WTC11 (cell line): Measurements from ENCODE around the gene DNAJB11. TPM values are rescaled to one million over a fixed set of nuclear protein-coding genes. Genes with fewer than 3 reads are reported as not detected.
A peak's percentile ranks its signal among the peaks of the same experiment; 100 is the strongest.

Experiments
- ATAC-seq: fragments of 200-7000 bp; cut with Tn5 transposase; 2 replicates; pipeline ENCODE4 v1.10.0; 2021; ENCODE audit warnings: mild to moderate bottlenecking, moderate library complexity
- CTCF ChIA-PET: fragments of 300-600 bp; sonication (Branson Sonifier 250); formaldehyde crosslinking; loops from one replicate; lab custom pipeline; 2021; ENCODE audit warnings: antibody characterized with exemption; lab: Charles Lee
- POLR2A ChIA-PET: fragments of 350-600 bp; sonication (Branson Sonifier 250); formaldehyde crosslinking; loops from one replicate; lab custom pipeline; 2021; ENCODE audit warnings: antibody characterized with exemption; lab: Charles Lee
- DNase-seq: peaks from one replicate; pipeline ENCODE4 v3.0.0; 2021; ENCODE audit warnings: low spot score
- H3K27ac Mint-ChIP-seq: 2 replicates; pipeline ENCODE4 v1.8.0; 2021; ENCODE audit warnings: mixed read lengths
- H3K27me3 Mint-ChIP-seq: 2 replicates; pipeline ENCODE4 v1.8.0; 2021; ENCODE audit warnings: low read depth, mild to moderate bottlenecking, moderate library complexity, mixed read lengths
- H3K36me3 Mint-ChIP-seq: 2 replicates; pipeline ENCODE4 v1.8.0; 2021; ENCODE audit warnings: mixed read lengths
- H3K4me1 Mint-ChIP-seq: 2 replicates; pipeline ENCODE4 v1.8.0; 2022; ENCODE audit warnings: mixed read lengths
- H3K4me3 Mint-ChIP-seq: 2 replicates; pipeline ENCODE4 v1.8.0; 2021; ENCODE audit warnings: mild to moderate bottlenecking, moderate library complexity, mixed read lengths
- H3K9me3 Mint-ChIP-seq: 2 replicates; pipeline ENCODE4 v1.8.0; 2021; ENCODE audit warnings: mixed read lengths
- AR ChIP-seq: fragments of 250-450 bp; sonication (Bioruptor Pico); IDR thresholded peaks from 2 replicates; pipeline ENCODE4 v1.9.0; 2021; ENCODE audit warnings: mild to moderate bottlenecking
- E2F4 ChIP-seq: sonication (generic); formaldehyde crosslinking; IDR thresholded peaks from 2 replicates; pipeline ENCODE4 v1.8.1; 2022; ENCODE audit warnings: low read depth, mild to moderate bottlenecking, moderate library complexity, missing genetic modification reagents, borderline replicate concordance
- ETV6 ChIP-seq: sonication (generic); formaldehyde crosslinking; IDR thresholded peaks from 2 replicates; pipeline ENCODE4 v1.8.1; 2022; ENCODE audit warnings: mild to moderate bottlenecking, missing genetic modification reagents
- GABPB1 ChIP-seq: sonication (generic); formaldehyde crosslinking; IDR thresholded peaks from 2 replicates; pipeline ENCODE4 v1.8.1; 2023; ENCODE audit warnings: mild to moderate bottlenecking, missing genetic modification reagents
- KAT7 ChIP-seq: sonication (generic); formaldehyde crosslinking; IDR thresholded peaks from 2 replicates; pipeline ENCODE4 v1.8.1; 2023; ENCODE audit warnings: missing genetic modification reagents, mild to moderate bottlenecking, borderline replicate concordance
- MYBL2 ChIP-seq: sonication (generic); formaldehyde crosslinking; IDR thresholded peaks from 2 replicates; pipeline ENCODE4 v1.8.1; 2023; ENCODE audit warnings: mild to moderate bottlenecking, moderate library complexity, missing genetic modification reagents
- RORB ChIP-seq: fragments of 250-450 bp; sonication (Bioruptor Pico); IDR thresholded peaks from 2 replicates; pipeline ENCODE4 v1.9.0; 2021; ENCODE audit warnings: mild to moderate bottlenecking
- TEAD1 ChIP-seq: sonication (generic); formaldehyde crosslinking; IDR thresholded peaks from 2 replicates; pipeline ENCODE4 v1.8.0; 2022; ENCODE audit warnings: mild to moderate bottlenecking, missing genetic modification reagents
- ZBTB43 ChIP-seq: sonication (generic); formaldehyde crosslinking; IDR thresholded peaks from 2 replicates; pipeline ENCODE4 v1.8.1; 2023; ENCODE audit warnings: mild to moderate bottlenecking, missing genetic modification reagents
- ZNF219 ChIP-seq: sonication (generic); formaldehyde crosslinking; IDR thresholded peaks from 2 replicates; pipeline ENCODE4 v1.8.0; 2023; ENCODE audit warnings: missing genetic modification reagents, mild to moderate bottlenecking, borderline replicate concordance
- ZNF425 ChIP-seq: fragments of 250-450 bp; sonication (Bioruptor Pico); conservative IDR thresholded peaks from 2 replicates; pipeline ENCODE4 v1.9.0; 2021; ENCODE audit warnings: mild to moderate bottlenecking
- total RNA-seq: library from RNA; stranded (reverse); gene quantifications from 3 replicates; pipeline ENCODE4 v1.2.3, GENCODE V29; 2021

Gene DNAJB11
- total RNA-seq, 1 experiment from 2014 or later, result 56.3 TPM

- Mint-ChIP-seq H3K4me1 (no peaks in the 10 kb centered on the region), H3K27ac (no peak overlapping the region), H3K4me3 (no peak overlapping the region), H3K36me3 (no peaks in the 10 kb centered on the region), H3K9me3 (no peaks in the 10 kb centered on the region), H3K27me3 (no peaks in the 10 kb centered on the region; the same call in 1 of the 2 replicates)
- ChIA-PET CTCF (interaction anchor here (3.6 to 10.5 kb wide), 2 partner anchors 8 to 11 kb away, joined by 12 to 87 read pairs; partner anchors contain the start of gene AHSG), POLR2A (no interaction called here)
- ATAC-seq, result no peak
- no peak for DNase-seq
- TF ChIP-seq E2F4, result no peak
- TF ChIP-seq GABPB1, result peak; percentile 68
- no peak for TF ChIP-seq KAT7 (CRISPR knock-in tag)
- TF ChIP-seq ETV6 (CRISPR knock-in tag), result no peak
Observed at GRCh38 chr3:186605561-186606545, 35.3 kb downstream of the DNAJB11 start.

GRCh38 chr3:186608624-186609215 lies 38.2 kb downstream of the DNAJB11 start:
- no peak for DNase-seq
- ChIA-PET CTCF (interaction anchor here (1.6 to 3.6 kb wide), 2 partner anchors 8 to 12 kb away, joined by 6 to 12 read pairs; no protein-coding TSS in a partner anchor), POLR2A (no interaction called here)
- ATAC-seq, result no peak
- Mint-ChIP-seq H3K36me3 (no peaks in the 10 kb centered on the region), H3K9me3 (no peaks in the 10 kb centered on the region), H3K4me3 (no peak overlapping the region), H3K4me1 (no peaks in the 10 kb centered on the region), H3K27me3 (no peaks in the 10 kb centered on the region; the same call in 1 of the 2 replicates), H3K27ac (no peak overlapping the region)
- no peak for TF ChIP-seq AR (CRISPR knock-in tag)

GRCh38 chr3:186609247-186609868 lies 38.8 kb downstream of the DNAJB11 start:
- H3K27me3 Mint-ChIP-seq, result no peaks in the 10 kb centered on the region; the same call in 1 of the 2 replicates
- DNase-seq, result no peak
- no peaks in the 10 kb centered on the region for H3K36me3 Mint-ChIP-seq
- TF ChIP-seq RORB, result no peak
- TF ChIP-seq MYBL2 (CRISPR knock-in tag), result no peak
- TF ChIP-seq ZNF219, result no peak
- no peak for TF ChIP-seq TEAD1 (CRISPR knock-in tag)
- TF ChIP-seq ZBTB43 (CRISPR knock-in tag), result no peak
- no peak for TF ChIP-seq ZNF425 (CRISPR knock-in tag)
- TF ChIP-seq, all 79 proteins: peak for 0
- H3K27ac Mint-ChIP-seq, result no peak overlapping the region
- POLR2A ChIA-PET, result no interaction called here
- no peak overlapping the region for H3K4me3 Mint-ChIP-seq
- ATAC-seq, result no peak; the same call in 1 of the 2 replicates
- CTCF ChIA-PET, result interaction anchor here (1.6 to 3.6 kb wide), 2 partner anchors 8 to 12 kb away, joined by 6 to 12 read pairs; no protein-coding TSS in a partner anchor
- H3K4me1 Mint-ChIP-seq, result peaks cover 2% of the 10 kb centered on the region
- H3K9me3 Mint-ChIP-seq, result no peaks in the 10 kb centered on the region
